Neutrophil (primary cell): ENCODE results near the gene SLC2A9.

Experiments
- H3K27ac ChIP-seq: fragments of 200-600 bp; sonication (generic); 2 replicates; pipeline ENCODE4 v1.5.1; 2016; ENCODE audit warnings: mild to moderate bottlenecking, moderate library complexity
- H3K27me3 ChIP-seq: fragments of 200-600 bp; sonication (generic); 2 replicates; pipeline ENCODE4 v1.6.0; 2016; ENCODE audit warnings: mild to moderate bottlenecking
- H3K36me3 ChIP-seq: fragments of 200-600 bp; sonication (generic); 2 replicates; pipeline ENCODE4 v1.5.1; 2017
- H3K4me1 ChIP-seq, 2 experiments: fragments of 200-600 bp in 1 of 2; sonication (generic) in 1 of 2; 1 replicate in 1 of 2; 2 replicates in 1 of 2; pipeline versions ENCODE4 v1.5.1 to v1.6.1; 2013 to 2016; ENCODE audit warnings: low read depth in 1 of 2, low read length in 1 of 2, mild to moderate bottlenecking in 1 of 2, moderate library complexity in 1 of 2; ENCODE audit not compliant: control insufficient read depth in 1 of 2, insufficient read depth in 1 of 2
- H3K4me3 ChIP-seq, 2 experiments: fragments of 200-600 bp in 1 of 2; sonication (generic) in 1 of 2; 1 replicate in 1 of 2; 2 replicates in 1 of 2; pipeline ENCODE4 v1.5.1; 2013 to 2016; ENCODE audit warnings: low read depth in 1 of 2, low read length in 1 of 2, mild to moderate bottlenecking in 1 of 2, moderate library complexity in 1 of 2
- H3K9me3 ChIP-seq: fragments of 200-600 bp; sonication (generic); 2 replicates; pipeline ENCODE4 v1.5.1; 2016
- TF ChIP-seq, protein P1 (sequence below): fragments of 200-600 bp; sonication (generic); IDR thresholded peaks from 2 replicates; pipeline ENCODE4 v1.5.1; 2016; ENCODE audit warnings: antibody characterized with exemption

SLC2A9 gene

DNA sequence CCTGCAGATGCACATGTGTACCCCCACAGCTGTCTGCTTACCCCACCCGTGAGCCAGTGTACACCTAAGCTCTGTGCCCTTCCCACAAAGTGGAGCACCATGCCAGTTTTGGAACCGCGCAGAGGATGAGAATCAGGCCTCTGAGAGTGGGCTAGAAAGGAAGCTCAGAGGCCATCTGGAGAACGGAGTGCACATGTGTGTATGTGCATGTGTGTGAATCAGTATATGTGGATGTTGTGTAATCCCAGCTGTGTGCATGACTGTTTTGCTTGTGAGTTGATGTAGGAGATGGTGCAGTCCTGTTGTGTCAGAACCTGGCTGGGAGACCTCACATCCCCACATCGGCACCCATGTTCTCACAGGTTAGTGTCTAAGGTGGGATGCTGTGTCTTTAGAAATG is 146.9 kb downstream of the SLC2A9 start:
- TF ChIP-seq, protein P1, sequence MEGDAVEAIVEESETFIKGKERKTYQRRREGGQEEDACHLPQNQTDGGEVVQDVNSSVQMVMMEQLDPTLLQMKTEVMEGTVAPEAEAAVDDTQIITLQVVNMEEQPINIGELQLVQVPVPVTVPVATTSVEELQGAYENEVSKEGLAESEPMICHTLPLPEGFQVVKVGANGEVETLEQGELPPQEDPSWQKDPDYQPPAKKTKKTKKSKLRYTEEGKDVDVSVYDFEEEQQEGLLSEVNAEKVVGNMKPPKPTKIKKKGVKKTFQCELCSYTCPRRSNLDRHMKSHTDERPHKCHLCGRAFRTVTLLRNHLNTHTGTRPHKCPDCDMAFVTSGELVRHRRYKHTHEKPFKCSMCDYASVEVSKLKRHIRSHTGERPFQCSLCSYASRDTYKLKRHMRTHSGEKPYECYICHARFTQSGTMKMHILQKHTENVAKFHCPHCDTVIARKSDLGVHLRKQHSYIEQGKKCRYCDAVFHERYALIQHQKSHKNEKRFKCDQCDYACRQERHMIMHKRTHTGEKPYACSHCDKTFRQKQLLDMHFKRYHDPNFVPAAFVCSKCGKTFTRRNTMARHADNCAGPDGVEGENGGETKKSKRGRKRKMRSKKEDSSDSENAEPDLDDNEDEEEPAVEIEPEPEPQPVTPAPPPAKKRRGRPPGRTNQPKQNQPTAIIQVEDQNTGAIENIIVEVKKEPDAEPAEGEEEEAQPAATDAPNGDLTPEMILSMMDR = no peak
- H3K27me3 ChIP-seq = no peaks in the 10 kb centered on the region
- no peak overlapping the region for H3K27ac ChIP-seq
- peaks cover 3 to 5% of the 10 kb centered on the region in 2 experiments for H3K4me1 ChIP-seq
- H3K36me3 ChIP-seq = no peaks in the 10 kb centered on the region
- no peaks in the 10 kb centered on the region for H3K9me3 ChIP-seq
- no peak overlapping the region for H3K4me3 ChIP-seq

DNA sequence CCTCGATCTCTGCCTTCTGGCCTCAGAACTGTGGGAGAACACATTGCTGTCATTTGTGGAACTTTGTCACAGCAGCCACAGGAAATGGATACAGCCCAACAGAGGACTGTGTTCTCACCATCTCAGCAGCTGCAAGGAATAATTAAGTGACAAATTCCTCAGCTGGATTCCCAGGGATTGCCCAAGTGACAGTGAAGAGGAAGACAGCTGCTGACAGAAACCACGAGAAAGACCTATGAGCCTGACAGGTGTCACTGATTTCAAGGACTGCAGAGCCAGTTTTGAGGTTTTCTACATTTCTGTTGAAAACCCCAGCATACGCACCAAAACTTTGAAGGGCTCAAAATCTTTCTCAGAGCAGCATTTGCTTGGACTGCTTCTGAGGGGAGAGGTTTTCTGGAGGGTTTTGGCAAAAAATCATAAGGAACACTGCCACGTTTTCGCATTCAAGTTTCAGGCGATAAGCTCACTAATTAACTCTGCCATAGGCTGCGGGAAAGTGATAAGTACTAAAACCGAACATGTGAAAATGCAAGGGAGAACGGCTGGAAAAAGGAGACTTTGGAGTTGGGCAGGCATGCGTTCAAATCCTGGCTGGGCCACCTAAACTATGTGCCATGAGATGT is 151.0 kb downstream of the SLC2A9 start:
- no peaks in the 10 kb centered on the region for H3K27me3 ChIP-seq
- TF ChIP-seq, protein P1 = no peak
- H3K27ac ChIP-seq = no peak overlapping the region
- no peak overlapping the region for H3K4me3 ChIP-seq
- H3K4me1 ChIP-seq = peaks cover 0 to under 1% of the 10 kb centered on the region in 2 experiments
- no peaks in the 10 kb centered on the region for H3K9me3 ChIP-seq
- no peaks in the 10 kb centered on the region for H3K36me3 ChIP-seq

DNA sequence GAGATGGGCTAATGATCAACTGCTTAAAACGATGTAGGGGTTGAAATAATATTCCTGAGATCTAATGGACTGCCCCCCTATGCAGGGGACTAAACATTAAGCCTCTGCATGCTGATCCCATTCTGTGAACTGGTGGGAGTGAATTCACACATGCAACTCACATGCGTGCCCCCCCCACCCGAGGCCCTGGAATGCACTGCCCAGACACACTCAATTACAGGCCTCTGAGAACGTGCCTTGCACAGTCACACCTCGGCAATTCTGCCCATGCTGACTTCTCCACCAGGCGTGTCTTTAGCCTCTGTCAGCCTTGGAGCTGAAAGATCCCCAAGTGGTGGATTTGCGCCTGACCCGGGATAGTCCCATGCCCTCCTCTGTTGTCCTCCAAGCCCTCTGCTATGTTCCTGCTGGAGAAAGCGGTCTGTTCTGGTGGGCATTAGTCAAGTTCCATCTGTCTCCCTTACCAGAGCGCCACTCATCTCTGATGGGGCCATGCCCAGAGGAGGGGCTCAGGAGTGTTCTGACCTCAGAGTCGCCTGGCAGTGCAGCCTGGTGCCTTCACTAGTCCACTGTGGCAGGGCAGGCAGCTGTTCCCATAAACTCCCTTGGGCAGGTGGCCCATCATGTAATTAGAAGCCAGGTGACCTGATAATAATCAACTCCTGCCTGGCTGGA is 153.4 kb downstream of the SLC2A9 start:
- no peaks in the 10 kb centered on the region for H3K4me1 ChIP-seq
- H3K36me3 ChIP-seq = no peaks in the 10 kb centered on the region
- no peak overlapping the region for H3K4me3 ChIP-seq
- TF ChIP-seq, protein P1 = no peak
- H3K27ac ChIP-seq = no peak overlapping the region
- no peaks in the 10 kb centered on the region for H3K27me3 ChIP-seq
- H3K9me3 ChIP-seq = no peaks in the 10 kb centered on the region

DNA sequence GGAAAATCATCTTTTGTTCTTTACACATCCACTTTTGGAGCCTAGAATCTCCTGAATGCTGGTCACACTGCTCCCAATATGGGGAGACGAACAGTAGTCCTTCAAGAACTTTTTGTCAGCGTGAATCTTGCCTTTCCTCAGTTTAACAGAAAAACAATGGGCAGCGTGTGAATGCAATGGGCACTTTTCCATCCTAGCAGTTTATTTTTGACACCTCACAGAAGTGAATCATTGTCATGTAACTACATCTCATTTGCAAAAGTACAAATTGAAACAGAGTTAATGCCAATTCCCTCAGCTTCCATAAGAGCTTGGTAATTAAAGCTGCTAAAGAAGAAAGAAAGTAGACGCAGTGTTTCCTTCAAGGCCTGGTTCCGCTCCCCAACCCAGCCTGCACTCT is 154.4 kb downstream of the SLC2A9 start:
- H3K4me1 ChIP-seq = no peaks in the 10 kb centered on the region
- H3K27me3 ChIP-seq = no peaks in the 10 kb centered on the region
- TF ChIP-seq, protein P1 = no peak
- H3K4me3 ChIP-seq = no peak overlapping the region
- H3K36me3 ChIP-seq = no peaks in the 10 kb centered on the region
- no peaks in the 10 kb centered on the region for H3K9me3 ChIP-seq
- no peak overlapping the region for H3K27ac ChIP-seq

DNA sequence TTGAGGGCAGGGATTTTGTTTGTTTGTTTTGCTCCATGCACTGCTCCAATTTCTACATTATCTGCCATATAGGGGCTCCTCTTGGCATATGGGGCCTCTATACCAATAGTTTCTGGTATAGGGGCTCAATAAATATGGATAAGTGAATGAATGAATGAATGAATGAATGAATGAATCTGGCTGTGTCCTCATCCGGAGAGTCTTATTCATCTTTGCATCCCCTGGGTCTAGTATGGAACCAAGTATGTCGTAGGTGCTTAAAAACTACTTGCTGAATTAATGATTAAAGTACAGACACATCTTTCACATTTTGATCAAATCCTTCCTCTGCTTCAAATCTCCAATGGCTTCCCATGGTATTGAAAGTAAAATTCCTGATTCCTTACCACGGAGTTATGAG is 159.7 kb downstream of the SLC2A9 start:
- TF ChIP-seq, protein P1 = no peak
- Histone ChIP-seq H3K27me3 (no peaks in the 10 kb centered on the region), H3K27ac (no peak overlapping the region), H3K36me3 (no peaks in the 10 kb centered on the region), H3K9me3 (no peaks in the 10 kb centered on the region), H3K4me1 (no peaks in the 10 kb centered on the region), H3K4me3 (no peak overlapping the region)
